ENCODE data around the gene ALPG.
"Not testable (repeated sequence)": the region's sequence is repeated elsewhere in the genome, so short reads cannot be mapped to it uniquely, and the experiment has no call there.

ALPG gene

DNA sequence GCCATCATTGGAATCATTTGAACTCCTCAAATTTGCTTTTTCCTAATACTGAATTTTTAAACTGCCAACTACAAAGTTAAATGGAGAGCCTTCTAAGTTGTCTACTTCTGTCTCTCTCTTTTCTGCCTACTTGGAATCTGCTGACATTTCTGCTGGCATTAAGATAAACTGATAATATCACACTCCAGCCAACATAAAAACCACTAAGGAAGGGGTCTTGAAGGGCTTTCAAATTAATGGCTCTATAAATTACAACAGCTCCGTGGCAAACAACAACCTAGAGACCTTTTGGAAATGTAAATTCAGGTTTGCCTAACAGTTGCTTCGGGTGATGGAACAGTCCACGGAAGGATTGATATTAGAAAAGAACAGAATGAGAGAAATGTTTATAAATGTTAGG lies 16.0 kb upstream of the ALPG start:
- no peak overlapping the region for H3K4me3 ChIP-seq (ENCODE audit: low read depth, low read length)
- TF ChIP-seq, protein P1, sequence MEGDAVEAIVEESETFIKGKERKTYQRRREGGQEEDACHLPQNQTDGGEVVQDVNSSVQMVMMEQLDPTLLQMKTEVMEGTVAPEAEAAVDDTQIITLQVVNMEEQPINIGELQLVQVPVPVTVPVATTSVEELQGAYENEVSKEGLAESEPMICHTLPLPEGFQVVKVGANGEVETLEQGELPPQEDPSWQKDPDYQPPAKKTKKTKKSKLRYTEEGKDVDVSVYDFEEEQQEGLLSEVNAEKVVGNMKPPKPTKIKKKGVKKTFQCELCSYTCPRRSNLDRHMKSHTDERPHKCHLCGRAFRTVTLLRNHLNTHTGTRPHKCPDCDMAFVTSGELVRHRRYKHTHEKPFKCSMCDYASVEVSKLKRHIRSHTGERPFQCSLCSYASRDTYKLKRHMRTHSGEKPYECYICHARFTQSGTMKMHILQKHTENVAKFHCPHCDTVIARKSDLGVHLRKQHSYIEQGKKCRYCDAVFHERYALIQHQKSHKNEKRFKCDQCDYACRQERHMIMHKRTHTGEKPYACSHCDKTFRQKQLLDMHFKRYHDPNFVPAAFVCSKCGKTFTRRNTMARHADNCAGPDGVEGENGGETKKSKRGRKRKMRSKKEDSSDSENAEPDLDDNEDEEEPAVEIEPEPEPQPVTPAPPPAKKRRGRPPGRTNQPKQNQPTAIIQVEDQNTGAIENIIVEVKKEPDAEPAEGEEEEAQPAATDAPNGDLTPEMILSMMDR (IDR thresholded peaks at IDR 0.05; ENCODE audit: insufficient read depth, low read depth, low read length, missing control alignments): no peak
- DNase-seq (ENCODE audit: low read depth): no peak

DNA sequence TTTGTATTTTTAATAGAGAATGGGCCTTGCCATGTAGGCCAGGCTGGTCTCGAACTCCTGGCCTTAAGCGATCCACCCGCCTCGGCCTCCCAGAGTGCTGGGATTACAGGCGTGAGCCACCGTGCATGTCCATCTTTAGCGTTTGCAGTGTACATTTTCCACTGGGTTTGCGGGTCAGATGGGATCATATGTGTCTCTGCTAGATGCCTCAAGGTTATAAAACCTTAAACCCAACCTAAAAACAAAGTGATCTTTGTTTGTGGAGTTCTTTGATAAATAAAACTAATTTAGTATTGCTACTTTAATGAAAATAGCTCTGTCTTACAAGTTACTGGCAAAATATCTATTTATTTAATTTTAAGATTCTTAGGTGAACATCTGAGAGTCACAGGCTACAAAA lies 13.1 kb upstream of the ALPG start:
- no peak overlapping the region for H3K4me3 ChIP-seq (ENCODE audit: low read depth, low read length)
- TF ChIP-seq, protein P1 (IDR thresholded peaks at IDR 0.05; ENCODE audit: insufficient read depth, low read depth, low read length, missing control alignments): no peak
- DNase-seq (ENCODE audit: low read depth): no peak

DNA sequence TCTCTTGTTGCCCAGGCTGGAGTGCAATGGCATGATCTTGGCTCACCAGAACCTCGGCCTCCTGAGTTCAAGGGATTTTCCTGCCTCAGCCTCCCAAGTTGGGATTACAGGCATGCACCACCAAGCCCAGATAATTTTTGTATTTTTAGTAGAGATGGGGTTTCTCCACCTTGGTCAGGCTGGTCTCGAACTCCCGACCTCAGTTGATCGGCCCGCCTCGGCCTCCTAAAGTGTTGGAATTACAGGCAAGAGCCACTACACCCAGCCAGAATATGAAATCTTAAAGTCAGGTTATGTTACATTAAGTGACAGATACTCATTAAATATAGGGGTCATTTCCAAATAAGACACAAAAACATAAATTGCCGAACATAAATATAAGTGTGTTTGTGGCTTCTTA lies 12.2 kb upstream of the ALPG start:
- not testable (repeated sequence) for DNase-seq (ENCODE audit: low read depth)

DNA sequence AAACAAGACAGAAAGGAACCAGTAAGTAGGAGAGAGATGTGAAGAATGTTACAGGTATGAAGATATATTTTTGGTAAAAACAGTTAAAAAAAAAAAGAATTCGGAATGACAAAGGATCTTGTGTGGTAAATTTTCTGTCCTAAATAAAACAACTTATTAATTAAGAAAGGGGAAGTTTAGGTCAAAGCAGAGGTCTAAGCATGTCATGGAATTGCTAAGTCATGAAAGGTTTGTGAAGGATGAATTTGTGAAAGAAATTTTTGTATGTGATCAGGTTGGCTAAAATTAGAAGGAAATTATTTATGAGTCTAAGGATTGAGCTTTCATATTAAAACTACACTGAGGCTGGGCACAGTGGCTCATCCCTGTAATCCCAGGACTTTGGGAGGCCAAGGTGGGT lies 11.1 kb upstream of the ALPG start:
- no peak for DNase-seq (ENCODE audit: low read depth)
- no peak overlapping the region for H3K4me3 ChIP-seq (ENCODE audit: low read depth, low read length)
- TF ChIP-seq, protein P1 (IDR thresholded peaks at IDR 0.05; ENCODE audit: insufficient read depth, low read depth, low read length, missing control alignments): no peak

More for the DNA sequence above, 12.2 kb upstream of the ALPG start:
- H3K4me3 ChIP-seq (ENCODE audit: low read depth, low read length): not testable (repeated sequence)

DNA sequence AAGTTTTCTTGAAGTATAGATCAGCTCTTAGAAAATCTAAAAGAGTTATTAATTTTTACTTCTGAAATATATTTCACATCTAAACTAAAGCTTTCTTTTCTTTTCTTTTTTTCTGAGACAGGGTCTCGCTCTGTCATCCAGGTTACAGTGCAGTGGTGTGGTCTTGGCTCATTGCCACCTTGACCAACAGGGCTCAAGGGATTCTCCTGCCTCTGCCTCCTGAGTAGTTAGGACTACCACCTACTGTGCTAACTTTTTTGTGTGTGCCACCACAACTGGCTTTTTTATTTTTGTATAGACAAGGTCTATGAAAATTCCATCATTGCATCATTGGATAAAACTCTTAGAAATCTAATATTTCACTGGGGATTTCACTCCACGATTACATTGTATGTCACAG lies 10.0 kb upstream of the ALPG start:
- no peak overlapping the region for H3K4me3 ChIP-seq (ENCODE audit: low read depth, low read length)
- DNase-seq (ENCODE audit: low read depth): no peak
- TF ChIP-seq, protein P1 (IDR thresholded peaks at IDR 0.05; ENCODE audit: insufficient read depth, low read depth, low read length, missing control alignments): no peak

DNA sequence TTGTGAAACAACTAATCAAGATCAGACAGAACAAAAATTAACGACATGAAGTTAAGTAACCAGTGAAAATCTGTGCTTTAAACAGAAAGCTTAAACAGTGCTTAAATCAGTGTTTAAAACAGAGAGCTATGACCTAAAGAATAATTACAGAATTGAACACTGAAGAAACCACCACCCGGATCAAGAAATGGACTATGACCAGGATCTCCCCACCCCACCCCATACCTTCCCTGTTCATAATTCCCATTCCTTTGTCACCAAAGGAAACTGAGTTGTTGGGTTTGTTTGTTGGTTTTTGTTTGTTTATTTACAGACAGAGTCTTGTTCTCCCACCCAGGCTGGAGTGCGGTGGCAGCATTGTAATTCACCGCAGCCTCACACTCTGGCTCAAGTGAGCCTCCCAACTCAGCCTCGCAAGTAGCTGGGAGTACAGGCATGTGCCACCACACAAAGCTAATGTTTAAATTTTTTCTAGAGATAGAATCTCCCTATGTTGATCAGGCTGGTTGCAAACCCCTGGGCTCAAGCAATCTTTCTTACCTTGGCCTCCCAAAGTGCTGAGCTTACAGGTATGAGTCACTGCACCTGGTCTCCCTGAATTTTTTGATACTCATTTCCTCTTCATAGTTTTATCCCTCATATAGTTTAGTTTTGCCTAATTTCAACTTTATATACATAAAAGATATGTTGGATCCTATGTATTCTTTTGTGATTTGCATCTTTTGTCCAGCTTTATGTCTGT lies 8.2 kb upstream of the ALPG start:
- no peak for DNase-seq (ENCODE audit: low read depth)
- no peak overlapping the region for H3K4me3 ChIP-seq (ENCODE audit: low read depth, low read length)
- TF ChIP-seq, protein P1 (IDR thresholded peaks at IDR 0.05; ENCODE audit: insufficient read depth, low read depth, low read length, missing control alignments): no peak

DNA sequence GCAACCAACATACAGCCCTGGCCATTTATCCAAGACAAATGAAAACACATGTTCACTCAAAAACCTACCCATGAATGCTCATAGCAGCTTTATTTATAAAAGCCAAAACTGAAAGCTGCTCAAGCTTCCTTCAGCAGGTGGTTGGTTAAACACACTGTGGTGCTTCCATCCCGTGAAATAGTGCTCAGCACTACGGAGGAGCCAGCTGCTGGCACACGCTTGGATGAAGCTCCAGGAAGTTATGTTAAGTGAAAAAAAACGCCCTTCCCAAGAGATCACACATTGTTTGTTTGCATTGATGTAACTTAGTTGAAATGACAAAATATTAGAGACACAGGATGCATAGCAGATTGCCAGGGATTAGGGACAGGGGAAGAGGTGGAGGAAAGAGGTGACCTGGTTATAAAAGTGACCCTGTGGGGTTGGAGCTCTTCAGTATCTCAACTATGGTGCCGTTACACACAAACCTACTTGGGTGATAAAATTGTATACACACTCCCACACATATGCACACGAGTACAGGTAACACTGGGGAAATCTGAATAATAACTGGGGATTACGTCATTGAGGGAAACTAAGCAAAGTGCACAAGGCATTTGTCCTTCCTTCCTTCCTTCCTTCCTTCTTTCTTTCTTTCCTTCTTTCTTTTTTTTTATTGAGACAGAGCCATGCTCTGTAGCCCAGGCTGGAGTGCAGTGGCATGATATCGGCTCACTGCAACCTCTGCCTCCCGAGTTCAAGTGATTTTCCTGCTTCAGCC lies 6.2 kb upstream of the ALPG start:
- no peak for DNase-seq (ENCODE audit: low read depth)
- TF ChIP-seq, protein P1 (IDR thresholded peaks at IDR 0.05; ENCODE audit: insufficient read depth, low read depth, low read length, missing control alignments): no peak

More for the DNA sequence above, 6.2 kb upstream of the ALPG start:
- H3K4me3 ChIP-seq (ENCODE audit: low read depth, low read length): no peak overlapping the region

Data from GM12865 (cell line).